GM12892 (cell line): Measurements from ENCODE around the gene CHST3.
"Not testable (repeated sequence)": the region's sequence is repeated elsewhere in the genome, so short reads cannot be mapped to it uniquely, and the experiment has no call there.

Experiments used
- DNase-seq: peaks from one replicate; pipeline ENCODE4 v3.0.0; 2011; ENCODE audit not compliant: insufficient read length
- FAIRE-seq: peaks from 2 replicates; lab custom pipeline; 2011; peaks lifted over from hg19 to GRCh38; lab: Jason Lieb, UNC
- POLR2A ChIP-seq: IDR thresholded peaks from 2 replicates; pipeline ENCODE4 v1.6.1; 2011; ENCODE audit warnings: low read depth, low read length, control low read depth
- POLR2AphosphoS5 ChIP-seq: IDR thresholded peaks from 2 replicates; pipeline ENCODE4 v1.6.1; 2011; ENCODE audit warnings: low read depth, low read length, control low read depth
- TAF1 ChIP-seq: IDR thresholded peaks from 2 replicates; pipeline ENCODE4 v1.6.1; 2011; ENCODE audit warnings: low read depth, mild to moderate bottlenecking, control low read depth, low read length, borderline replicate concordance

CHST3 gene

GRCh38 chr10:71969929-71970328 is 5.7 kb downstream of the CHST3 start:
- TF ChIP-seq POLR2AphosphoS5 = no peak
- FAIRE-seq (no peak), DNase-seq (no peak)

DNA sequence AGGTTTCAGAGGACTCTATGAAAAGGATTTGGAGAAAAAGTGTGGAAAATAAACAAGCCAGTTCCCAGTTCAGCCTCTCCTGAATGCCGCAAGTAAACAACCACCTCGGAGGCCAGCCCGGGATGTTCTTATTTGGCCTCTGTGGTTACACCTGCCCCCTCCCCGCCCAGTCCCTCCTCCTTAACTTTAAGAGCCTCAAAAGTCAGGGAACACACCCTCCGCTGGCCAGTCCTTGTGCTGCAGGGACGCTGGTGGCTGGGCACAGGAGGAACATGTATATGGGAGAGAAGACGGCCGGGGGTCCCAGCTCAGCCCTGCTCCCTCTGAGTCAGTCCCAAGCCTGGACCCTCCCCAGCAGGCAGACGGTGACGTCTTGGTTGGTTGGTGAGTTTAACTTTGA is 6.1 kb downstream of the CHST3 start:
- no peak for TF ChIP-seq TAF1
- no peak for TF ChIP-seq POLR2A
- TF ChIP-seq POLR2AphosphoS5 = no peak
- no peak for FAIRE-seq
- no peak for DNase-seq

DNA sequence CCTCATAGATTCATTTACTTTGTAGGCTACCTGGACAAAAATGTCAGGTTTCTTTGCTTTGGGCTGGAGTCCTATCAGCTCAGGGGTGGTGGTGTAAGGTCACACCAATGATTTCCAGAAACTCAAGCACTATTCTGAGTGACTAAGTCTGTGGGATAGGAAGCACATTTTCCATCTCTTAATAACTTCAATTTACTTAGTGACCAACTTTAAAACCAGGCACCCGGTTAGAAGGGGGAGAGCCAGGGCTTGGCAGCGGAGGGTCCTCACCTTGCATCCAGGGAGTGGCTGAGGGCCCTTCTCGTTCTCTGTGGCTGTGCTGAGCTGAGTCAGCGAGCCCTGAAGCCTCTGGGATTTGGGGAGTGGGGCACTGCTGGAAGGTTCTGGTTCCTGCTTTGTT is 6.7 kb downstream of the CHST3 start:
- FAIRE-seq = no peak
- TF ChIP-seq POLR2A (no peak), TAF1 (no peak), POLR2AphosphoS5 (no peak)
- no peak for DNase-seq

DNA sequence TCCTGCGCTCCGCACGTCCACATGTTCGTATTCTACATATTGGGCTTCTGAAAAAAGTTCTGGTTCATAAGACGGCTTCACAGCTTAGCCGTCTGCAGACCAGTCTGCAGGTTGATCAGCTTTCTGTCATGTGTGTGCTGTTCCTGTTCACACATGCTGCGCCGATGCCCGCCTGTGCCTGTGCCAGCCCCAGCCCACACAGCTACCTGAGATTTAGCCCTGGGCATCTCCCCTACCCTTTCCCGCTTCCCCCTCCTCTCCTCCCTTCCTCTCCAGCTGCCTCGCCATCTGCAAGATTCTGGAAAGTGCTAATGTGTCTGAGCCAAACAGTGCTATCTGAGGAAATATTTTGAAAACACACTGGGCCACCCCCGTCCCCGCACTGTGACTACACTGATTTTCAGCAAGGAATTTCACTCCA is 7.1 kb downstream of the CHST3 start:
- no peak for FAIRE-seq
- no peak for TF ChIP-seq TAF1
- no peak for TF ChIP-seq POLR2A
- no peak for TF ChIP-seq POLR2AphosphoS5
- DNase-seq = no peak

DNA sequence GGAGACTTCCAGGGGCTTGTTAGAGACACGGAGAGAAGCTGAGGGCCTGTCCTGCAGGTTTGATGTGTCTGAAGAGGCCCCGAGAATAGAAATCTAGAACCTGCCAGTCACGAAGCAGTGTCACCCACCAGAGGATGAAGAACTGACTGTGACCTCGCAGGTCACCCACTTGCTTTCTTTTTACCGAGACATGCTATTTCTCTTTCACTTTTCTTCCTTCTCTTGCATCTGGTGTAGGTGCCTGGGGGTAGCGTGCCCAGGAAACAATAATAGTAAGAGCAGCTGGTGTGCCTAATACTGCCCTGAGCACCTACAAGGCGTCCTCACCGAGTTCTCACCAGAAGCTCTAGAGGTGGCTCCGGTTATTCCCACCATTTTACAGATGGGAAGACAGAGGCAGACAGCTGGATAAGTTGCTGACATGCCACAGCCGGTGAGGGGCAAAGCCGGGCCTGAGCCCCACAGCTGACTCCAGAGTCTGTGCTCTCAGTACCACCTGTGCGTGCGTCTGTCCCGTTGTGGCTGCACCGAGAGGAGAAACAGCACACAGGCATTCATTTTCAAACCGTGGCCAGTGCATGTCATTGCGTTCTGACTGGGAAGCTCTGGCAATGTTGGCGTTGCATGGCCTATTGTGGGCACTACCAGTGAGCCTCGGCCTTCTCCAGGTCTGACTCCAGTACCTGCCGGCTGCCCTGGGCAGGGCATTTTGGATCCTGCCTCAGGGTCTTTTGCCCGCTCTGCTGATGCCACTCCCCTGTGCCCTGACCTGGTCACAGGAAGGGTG is 7.8 kb downstream of the CHST3 start:
- DNase-seq (no peak), FAIRE-seq (no peak)
- TF ChIP-seq POLR2AphosphoS5 (no peak), POLR2A (no peak), TAF1 (no peak)

DNA sequence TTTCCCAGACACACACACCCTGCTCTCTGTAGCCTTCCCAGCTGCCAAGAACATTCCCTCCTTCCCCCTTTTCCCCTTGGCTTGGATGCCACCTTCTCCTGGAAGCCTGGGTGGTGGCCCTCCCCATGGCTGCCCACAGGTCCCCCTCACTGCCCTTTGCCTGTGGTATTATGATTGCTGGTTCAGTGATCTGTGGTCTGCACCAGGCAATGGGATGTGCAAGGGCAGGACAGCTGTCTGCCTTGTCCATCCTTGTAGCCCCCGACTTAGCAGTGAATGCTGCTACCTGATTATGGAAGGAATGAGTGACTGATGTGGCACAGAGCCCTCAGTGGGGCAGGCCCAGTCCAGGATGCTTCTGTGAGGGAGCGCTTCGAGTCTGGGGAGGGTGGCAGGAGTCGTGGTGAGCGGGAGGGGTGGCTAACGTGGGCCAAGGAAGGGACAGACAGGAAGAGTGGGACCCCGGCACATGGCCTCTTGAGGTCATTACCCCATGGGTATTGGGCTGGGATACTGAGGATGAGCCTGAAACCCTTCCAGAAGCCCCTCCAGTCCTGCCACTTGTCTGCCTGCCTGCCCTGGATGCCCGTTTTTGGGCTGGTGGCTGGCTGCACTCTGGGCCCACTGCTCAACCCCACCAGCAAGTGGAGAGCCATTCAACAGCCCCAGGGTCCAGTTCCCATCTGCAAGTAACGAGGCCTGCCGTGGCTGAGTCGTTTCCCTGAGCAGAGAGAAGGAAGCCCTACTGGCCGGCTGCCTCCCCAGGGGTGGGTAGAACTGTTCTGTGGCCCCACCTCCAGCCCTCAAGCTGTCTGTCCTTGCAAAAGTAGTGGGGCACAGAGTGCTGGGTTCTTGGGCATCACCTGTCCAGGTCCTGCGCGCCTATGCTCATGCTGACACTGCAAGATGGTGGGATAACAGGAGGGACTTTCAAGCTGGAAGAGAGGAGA is 8.8 kb downstream of the CHST3 start:
- TF ChIP-seq TAF1 = no peak
- TF ChIP-seq POLR2AphosphoS5 = no peak
- DNase-seq (no peak), FAIRE-seq (no peak)

DNA sequence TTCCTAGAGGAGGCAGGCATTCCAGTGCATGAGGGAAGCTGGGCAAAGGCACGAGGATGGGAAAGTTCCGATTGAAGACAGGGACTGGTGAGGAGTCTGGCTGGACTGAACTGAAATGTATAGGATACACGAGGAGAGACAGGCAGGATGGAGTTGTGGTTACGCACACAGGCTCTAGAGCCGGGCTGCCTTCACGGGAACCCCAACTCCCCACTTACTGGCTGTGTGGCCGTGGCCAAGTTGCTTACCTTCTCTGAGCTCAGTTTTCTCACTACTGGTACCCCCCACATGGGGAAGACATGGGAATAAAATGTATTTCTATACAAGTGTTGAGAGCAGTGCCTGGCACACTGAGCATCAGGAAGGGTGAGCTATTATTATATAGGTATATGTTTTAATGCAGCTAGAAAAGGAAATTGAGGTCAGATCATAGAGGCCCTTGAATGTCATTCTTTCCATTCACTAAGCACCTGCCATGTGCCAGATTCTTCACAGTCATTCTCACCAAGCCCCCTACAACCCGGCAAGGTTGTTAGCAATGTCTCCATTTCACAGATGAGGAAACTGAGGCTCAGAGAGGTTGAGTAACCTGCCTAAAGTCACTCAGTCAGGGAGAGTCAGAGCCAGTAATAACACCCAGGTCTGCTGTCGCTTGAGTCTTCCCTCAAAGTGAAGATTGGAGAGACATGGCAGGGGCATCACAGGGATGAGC is 9.7 kb downstream of the CHST3 start:
- no peak for FAIRE-seq

DNA sequence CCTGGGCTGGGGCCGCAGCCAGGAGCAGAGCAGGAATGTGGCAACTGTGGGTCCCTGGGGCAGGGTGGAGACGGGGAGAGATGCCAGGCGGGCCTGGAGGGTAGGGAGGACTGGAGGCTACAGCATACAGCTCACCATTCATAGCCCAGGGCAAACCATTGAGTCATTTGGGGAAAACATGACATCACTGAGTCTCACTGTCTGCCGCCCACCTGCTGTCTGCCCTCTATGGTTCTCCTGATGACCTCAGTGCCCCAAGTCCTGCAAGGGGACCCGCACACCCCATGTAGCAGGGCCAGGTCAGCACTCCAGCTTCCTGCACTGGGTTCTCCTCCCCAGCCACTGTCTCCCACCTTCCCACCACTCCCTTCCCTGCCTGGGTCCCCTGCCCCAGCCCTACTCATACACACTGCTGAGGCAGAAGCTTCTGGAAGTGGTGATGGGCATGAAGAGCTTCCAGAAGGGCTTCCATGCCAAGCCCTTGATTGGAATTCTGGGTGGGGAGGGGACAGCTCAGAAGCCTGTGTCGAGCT is 10.4 kb downstream of the CHST3 start:
- DNase-seq (peak; percentile 60), FAIRE-seq (peak; percentile 63)
- TF ChIP-seq POLR2A (no peak), TAF1 (no peak), POLR2AphosphoS5 (no peak)

More for the DNA sequence above, 9.7 kb downstream of the CHST3 start:
- DNase-seq = no peak
- TF ChIP-seq POLR2A = no peak
- TF ChIP-seq TAF1 = no peak
- no peak for TF ChIP-seq POLR2AphosphoS5

GRCh38 chr10:71975087-71975870 is 11.1 kb downstream of the CHST3 start:
- TF ChIP-seq TAF1 (no peak), POLR2AphosphoS5 (no peak), POLR2A (no peak)
- DNase-seq = no peak

GRCh38 chr10:71975871-71976725 is 11.9 kb downstream of the CHST3 start:
- FAIRE-seq (no peak), DNase-seq (no peak)
- TF ChIP-seq TAF1 (no peak), POLR2A (no peak), POLR2AphosphoS5 (no peak)

More at GRCh38 chr10:71975087-71975870, 11.1 kb downstream of the CHST3 start:
- FAIRE-seq = no peak

DNA sequence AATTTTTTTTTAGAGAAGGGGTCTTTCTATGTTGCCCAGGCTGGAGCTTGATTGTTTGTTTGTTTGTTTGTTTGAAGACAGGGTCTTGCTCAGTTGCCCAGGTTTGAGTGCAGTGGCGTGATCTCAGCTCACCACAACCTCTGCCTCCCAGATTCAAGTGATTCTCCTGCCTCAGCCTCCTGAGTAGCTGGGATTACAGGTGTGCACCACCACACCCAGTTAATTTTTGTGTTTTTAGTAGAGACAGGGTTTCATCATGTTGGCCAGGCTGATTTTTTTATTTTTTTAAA is 13.4 kb downstream of the CHST3 start:
- FAIRE-seq = not testable (repeated sequence)

More for the DNA sequence above, 13.4 kb downstream of the CHST3 start:
- not testable (repeated sequence) for DNase-seq
